CD4-positive, CD25-positive, alpha-beta regulatory T cell (primary cell): ENCODE results near the gene GPR15. TPM values are rescaled to one million over a fixed set of nuclear protein-coding genes. Genes with fewer than 3 reads are reported as not detected.

Experiments
- ATAC-seq, 2 donors: fragments of 150-1000 bp; cut with Tn5 transposase; one replicate each; pipeline ENCODE4 v1.10.0; 2021; ENCODE audit warnings: low read depth in 2 of 2, moderate number of reproducible peaks in 2 of 2, moderate library complexity in 1 of 2
- DNase-seq, 3 donors: peaks; one replicate each; pipeline versions ENCODE4 v3.0.0 to v3.0.0-alpha.2; 2012 to 2022; ENCODE audit warnings: mixed read lengths in 1 of 3
- H3K27ac ChIP-seq: one replicate; pipeline ENCODE4 v1.7.0; 2013; ENCODE audit warnings: mild to moderate bottlenecking, low read length; ENCODE audit not compliant: insufficient read depth, poor library complexity, severe bottlenecking
- H3K27me3 ChIP-seq: one replicate; pipeline ENCODE4 v1.7.0; 2013; ENCODE audit warnings: low read length; ENCODE audit not compliant: control insufficient read depth, insufficient read depth
- H3K36me3 ChIP-seq: one replicate; pipeline ENCODE4 v1.7.0; 2013; ENCODE audit warnings: mild to moderate bottlenecking, low read length, moderate library complexity; ENCODE audit not compliant: control insufficient read depth, insufficient read depth
- H3K4me1 ChIP-seq: 2 replicates; pipeline ENCODE4 v1.7.0; 2013; ENCODE audit warnings: mild to moderate bottlenecking, low read length; ENCODE audit not compliant: insufficient read depth, control insufficient read depth, poor library complexity, severe bottlenecking
- H3K4me3 ChIP-seq: one replicate; pipeline ENCODE4 v1.7.0; 2013; ENCODE audit warnings: low read depth, mild to moderate bottlenecking, low read length, moderate library complexity
- H3K9me3 ChIP-seq, 2 experiments: 1 replicate in 1 of 2; 2 replicates in 1 of 2; pipeline ENCODE4 v1.7.0; 2013; ENCODE audit warnings: low read length in 2 of 2, mild to moderate bottlenecking in 1 of 2, moderate library complexity in 1 of 2; ENCODE audit not compliant: control insufficient read depth in 2 of 2
- H3K27ac Mint-ChIP-seq, 3 donors: one replicate each; pipeline ENCODE4 v1.8.0; 2020 to 2022; ENCODE audit warnings: mild to moderate bottlenecking in 3 of 3, mixed read lengths in 3 of 3, moderate library complexity in 2 of 3
- H3K27me3 Mint-ChIP-seq: one replicate; pipeline ENCODE4 v1.8.0; 2022; ENCODE audit warnings: mild to moderate bottlenecking, mixed read lengths
- H3K36me3 Mint-ChIP-seq: one replicate; pipeline ENCODE4 v1.8.0; 2020; ENCODE audit warnings: mixed read lengths
- H3K4me1 Mint-ChIP-seq, 4 donors: one replicate each; pipeline ENCODE4 v1.8.0; 2020 to 2022; ENCODE audit warnings: mixed read lengths in 4 of 4, mild to moderate bottlenecking in 1 of 4
- H3K4me3 Mint-ChIP-seq, 4 donors: one replicate each; pipeline ENCODE4 v1.8.0; 2020 to 2022; ENCODE audit warnings: mild to moderate bottlenecking in 4 of 4, mixed read lengths in 4 of 4, moderate library complexity in 3 of 4
- H3K9me3 Mint-ChIP-seq, 7 donors: one replicate each; pipeline ENCODE4 v1.8.0; 2020 to 2022; ENCODE audit warnings: mixed read lengths in 7 of 7, mild to moderate bottlenecking in 3 of 7, moderate library complexity in 2 of 7
- polyA plus RNA-seq, 4 donors: library from polyadenylated mRNA; unstranded; fragments of 300-500 nt; fragmentation: Illumina TruSeq; gene quantifications; one replicate each; pipeline ENCODE4 v1.2.3, GENCODE V29; 2021
- total RNA-seq: library from RNA; stranded (reverse); gene quantifications from one replicate; pipeline ENCODE4 v1.2.3, GENCODE V29; 2022

GPR15 gene
- total and polyA plus RNA-seq, 5 donors from 2014 or later = 5.7 to 72.4 (median 9.1) TPM

- no peaks in the 10 kb centered on the region for H3K36me3 Mint-ChIP-seq
- H3K4me3 Mint-ChIP-seq = no peak overlapping the region
- peak overlapping the region; percentile 27 for H3K4me3 ChIP-seq
Measured at GRCh38 chr3:98560911-98561310, 29.1 kb downstream of the GPR15 start.

DNA sequence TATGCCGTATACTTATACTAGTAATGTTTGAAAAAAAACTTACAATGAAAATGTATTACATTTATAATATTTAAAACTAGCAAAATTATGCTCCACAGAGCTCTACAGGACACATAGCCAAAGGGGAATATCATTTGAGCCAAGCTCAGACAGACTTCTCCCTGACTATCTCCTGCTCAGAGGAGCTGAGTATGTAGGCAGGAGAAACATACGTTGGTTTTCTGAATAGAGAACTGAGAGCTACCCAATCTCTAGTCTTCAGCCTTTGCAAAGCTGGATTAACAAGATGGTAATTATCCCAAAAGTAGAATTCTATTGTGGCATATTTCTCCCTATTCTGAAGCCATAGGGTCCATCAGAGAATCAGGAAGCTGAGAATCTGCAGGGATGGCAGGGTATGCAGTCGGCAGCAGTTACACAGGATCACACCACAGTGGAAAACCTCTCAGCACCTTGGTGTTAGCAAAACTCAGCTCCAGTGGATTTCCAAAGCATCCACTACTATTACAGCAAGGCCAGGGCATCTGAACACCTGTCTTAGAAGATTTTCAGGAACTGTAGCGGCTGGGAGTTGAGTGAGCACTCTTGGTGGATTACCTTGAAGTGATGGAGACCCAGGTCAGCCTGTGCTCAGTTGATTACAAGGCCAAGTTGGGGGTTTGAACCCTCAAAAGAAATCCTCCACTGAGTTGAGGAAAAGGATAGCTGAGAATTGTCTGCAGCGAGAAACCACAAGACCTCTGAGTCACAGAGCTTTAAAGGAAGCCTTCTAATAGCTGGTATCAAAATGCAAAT lies 30.1 kb downstream of the GPR15 start:
- H3K27me3 ChIP-seq = no peaks in the 10 kb centered on the region
- peak overlapping the region; percentile 94 for H3K27ac ChIP-seq
- H3K9me3 Mint-ChIP-seq = peaks cover 0 to 4% (median 0%) of the 10 kb centered on the region in 7 donors
- DNase-seq (peak in 1 of 3 donors; percentile 71), ATAC-seq (peak in 1 of 2 donors; percentile 31)
- peak overlapping the region; percentile 57 to 95 (median 89) for H3K27ac Mint-ChIP-seq
- no peaks in the 10 kb centered on the region for H3K36me3 Mint-ChIP-seq
- no peaks in the 10 kb centered on the region for H3K9me3 ChIP-seq
- peaks cover 4% of the 10 kb centered on the region for H3K27me3 Mint-ChIP-seq
- H3K4me1 Mint-ChIP-seq = peaks cover 35 to 76% (median 59%) of the 10 kb centered on the region in 4 donors
- H3K36me3 ChIP-seq = no peaks in the 10 kb centered on the region
- H3K4me3 ChIP-seq = peak overlapping the region; percentile 72
- peak overlapping the region in 2 of 4 donors; percentile 31 to 82 for H3K4me3 Mint-ChIP-seq
- peaks cover 69% of the 10 kb centered on the region for H3K4me1 ChIP-seq

More at GRCh38 chr3:98560911-98561310, 29.1 kb downstream of the GPR15 start:
- no peaks in the 10 kb centered on the region for H3K27me3 ChIP-seq
- ATAC-seq = no peak
- Mint-ChIP-seq H3K27me3 (peaks cover 4% of the 10 kb centered on the region), H3K27ac (peak overlapping the region; percentile 1 to 95 (median 30)), H3K9me3 (peaks cover 0 to 4% (median 0%) of the 10 kb centered on the region in 7 donors), H3K4me1 (peaks cover 44 to 77% (median 60%) of the 10 kb centered on the region in 4 donors)
- H3K36me3 ChIP-seq = no peaks in the 10 kb centered on the region
- no peak for DNase-seq
- no peaks in the 10 kb centered on the region for H3K9me3 ChIP-seq
- H3K27ac ChIP-seq = no peak overlapping the region
- peaks cover 69% of the 10 kb centered on the region for H3K4me1 ChIP-seq

- peaks cover 0 to 7% (median 0%) of the 10 kb centered on the region in 7 donors for H3K9me3 Mint-ChIP-seq
- H3K27me3 Mint-ChIP-seq = peaks cover 4% of the 10 kb centered on the region
- H3K27me3 ChIP-seq = no peaks in the 10 kb centered on the region
- peak in 2 of 3 donors; percentile 76 to 83 for DNase-seq
- peak; percentile 48 to 53 for ATAC-seq
- peak overlapping the region; percentile 94 for H3K27ac ChIP-seq
- H3K4me1 Mint-ChIP-seq = peaks cover 39 to 78% (median 63%) of the 10 kb centered on the region in 4 donors
- H3K27ac Mint-ChIP-seq = peak overlapping the region; percentile 95 to 100 (median 97)
- no peaks in the 10 kb centered on the region for H3K36me3 Mint-ChIP-seq
- H3K4me3 ChIP-seq = peak overlapping the region; percentile 72
- no peaks in the 10 kb centered on the region for H3K9me3 ChIP-seq
- H3K4me1 ChIP-seq = peaks cover 68% of the 10 kb centered on the region
- H3K4me3 Mint-ChIP-seq = peak overlapping the region; percentile 75 to 93 (median 82)
- no peaks in the 10 kb centered on the region for H3K36me3 ChIP-seq
Measured at GRCh38 chr3:98563661-98564281, 32.0 kb downstream of the GPR15 start.

- H3K4me1 Mint-ChIP-seq = peaks cover 45 to 79% (median 63%) of the 10 kb centered on the region in 4 donors
- peaks cover 4% of the 10 kb centered on the region for H3K27me3 Mint-ChIP-seq
- ATAC-seq (peak; percentile 70 to 71), DNase-seq (peak; percentile 20 to 88 (median 65))
- H3K9me3 ChIP-seq = no peaks in the 10 kb centered on the region
- H3K4me3 ChIP-seq = peak overlapping the region; percentile 72
- H3K27ac Mint-ChIP-seq = peak overlapping the region; percentile 95 to 100 (median 97)
- peaks cover 71% of the 10 kb centered on the region for H3K4me1 ChIP-seq
- no peaks in the 10 kb centered on the region for H3K27me3 ChIP-seq
- no peaks in the 10 kb centered on the region for H3K36me3 ChIP-seq
- H3K36me3 Mint-ChIP-seq = no peaks in the 10 kb centered on the region
- H3K27ac ChIP-seq = peak overlapping the region; percentile 94
- H3K4me3 Mint-ChIP-seq = peak overlapping the region; percentile 58 to 82 (median 78)
- H3K9me3 Mint-ChIP-seq = peaks cover 0 to 7% (median 0%) of the 10 kb centered on the region in 7 donors
Measured at GRCh38 chr3:98564282-98565005, 32.7 kb downstream of the GPR15 start.

DNA sequence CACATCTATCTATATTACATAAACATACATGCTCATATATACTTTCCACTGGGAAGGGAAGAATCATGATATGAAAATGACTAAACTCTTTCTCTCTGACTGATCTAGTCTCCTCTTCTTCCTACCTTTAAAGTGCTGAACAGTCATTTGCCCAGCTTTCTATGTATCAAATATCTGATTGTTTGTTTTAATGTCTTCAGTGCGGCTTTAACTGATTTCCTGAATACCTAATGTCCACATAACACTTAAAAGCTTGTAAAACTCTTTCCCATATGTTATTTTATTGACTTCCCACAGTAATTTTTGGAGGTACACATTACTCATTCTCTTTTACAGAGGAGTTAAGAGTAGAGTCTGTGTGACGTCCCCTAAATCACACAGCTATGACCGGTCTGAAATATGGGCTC lies 33.5 kb downstream of the GPR15 start:
- Mint-ChIP-seq H3K4me3 (peak overlapping the region; percentile 34 to 82 (median 70)), H3K9me3 (peaks cover 0 to 3% (median 2%) of the 10 kb centered on the region in 7 donors), H3K27ac (peak overlapping the region; percentile 60 to 95 (median 92)), H3K4me1 (peaks cover 45 to 82% (median 65%) of the 10 kb centered on the region in 4 donors), H3K27me3 (peaks cover 4% of the 10 kb centered on the region), H3K36me3 (no peaks in the 10 kb centered on the region)
- Histone ChIP-seq H3K27ac (peak overlapping the region; percentile 94), H3K4me3 (peak overlapping the region; percentile 72), H3K9me3 (no peaks in the 10 kb centered on the region), H3K36me3 (no peaks in the 10 kb centered on the region), H3K27me3 (no peaks in the 10 kb centered on the region), H3K4me1 (peaks cover 71% of the 10 kb centered on the region)
- no peak for ATAC-seq
- no peak for DNase-seq

DNA sequence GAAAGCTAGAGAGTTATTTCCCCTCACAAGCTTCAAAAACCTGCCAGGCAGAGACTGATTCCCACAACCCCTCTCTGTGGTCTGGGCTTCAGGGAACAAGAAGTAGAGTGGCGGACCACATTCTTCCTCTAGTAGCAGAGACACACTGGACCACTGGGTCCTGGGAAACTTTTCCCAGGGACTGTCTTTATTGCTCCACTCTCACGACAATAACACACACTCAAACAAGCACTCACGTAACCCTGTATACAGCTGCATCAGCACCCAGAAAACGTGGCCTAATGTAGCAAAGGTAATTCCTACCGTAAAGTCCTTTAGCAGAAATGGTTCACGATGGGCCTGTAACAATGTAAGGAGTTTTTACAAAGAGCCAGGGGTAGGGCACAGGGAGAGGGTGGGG lies 34.1 kb downstream of the GPR15 start:
- Mint-ChIP-seq H3K4me3 (peak overlapping the region; percentile 34 to 82 (median 64)), H3K4me1 (peaks cover 45 to 82% (median 63%) of the 10 kb centered on the region in 4 donors), H3K36me3 (no peaks in the 10 kb centered on the region), H3K9me3 (peaks cover 0 to 3% (median 2%) of the 10 kb centered on the region in 7 donors), H3K27me3 (peaks cover 4% of the 10 kb centered on the region), H3K27ac (peak overlapping the region; percentile 60 to 99 (median 95))
- Histone ChIP-seq H3K4me3 (peak overlapping the region; percentile 72), H3K4me1 (peaks cover 71% of the 10 kb centered on the region), H3K36me3 (no peaks in the 10 kb centered on the region), H3K9me3 (no peaks in the 10 kb centered on the region), H3K27me3 (no peaks in the 10 kb centered on the region), H3K27ac (peak overlapping the region; percentile 94)
- DNase-seq = no peak
- no peak for ATAC-seq

GRCh38 chr3:98567666-98568270 lies 36.0 kb downstream of the GPR15 start:
- Histone ChIP-seq H3K4me1 (peaks cover 63% of the 10 kb centered on the region), H3K36me3 (no peaks in the 10 kb centered on the region), H3K27me3 (no peaks in the 10 kb centered on the region), H3K9me3 (no peaks in the 10 kb centered on the region), H3K27ac (peak overlapping the region; percentile 94), H3K4me3 (peak overlapping the region; percentile 80)
- peaks cover 43 to 70% (median 57%) of the 10 kb centered on the region in 4 donors for H3K4me1 Mint-ChIP-seq
- peaks cover 4% of the 10 kb centered on the region for H3K27me3 Mint-ChIP-seq
- peak in 2 of 3 donors; percentile 29 to 80 for DNase-seq
- peak overlapping the region; percentile 41 to 91 (median 58) for H3K4me3 Mint-ChIP-seq
- no peaks in the 10 kb centered on the region for H3K36me3 Mint-ChIP-seq
- peaks cover 0 to 3% (median 2%) of the 10 kb centered on the region in 7 donors for H3K9me3 Mint-ChIP-seq
- peak overlapping the region; percentile 80 to 99 (median 95) for H3K27ac Mint-ChIP-seq
- no peak for ATAC-seq
